HG03439 (cell line): ENCODE data around the gene TMX2.
"Not testable (repeated sequence)": the region's sequence is repeated elsewhere in the genome, so short reads cannot be mapped to it uniquely, and the experiment has no call there.

Source experiments
- ATAC-seq: cut with Tn5 transposase; IDR thresholded peaks from one replicate; pipeline ENCODE4 v1.9.1; 2021; ENCODE audit warnings: mild to moderate bottlenecking, moderate library complexity; ENCODE audit not compliant: unreplicated experiment

Gene TMX2, protein sequence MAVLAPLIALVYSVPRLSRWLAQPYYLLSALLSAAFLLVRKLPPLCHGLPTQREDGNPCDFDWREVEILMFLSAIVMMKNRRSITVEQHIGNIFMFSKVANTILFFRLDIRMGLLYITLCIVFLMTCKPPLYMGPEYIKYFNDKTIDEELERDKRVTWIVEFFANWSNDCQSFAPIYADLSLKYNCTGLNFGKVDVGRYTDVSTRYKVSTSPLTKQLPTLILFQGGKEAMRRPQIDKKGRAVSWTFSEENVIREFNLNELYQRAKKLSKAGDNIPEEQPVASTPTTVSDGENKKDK

DNA sequence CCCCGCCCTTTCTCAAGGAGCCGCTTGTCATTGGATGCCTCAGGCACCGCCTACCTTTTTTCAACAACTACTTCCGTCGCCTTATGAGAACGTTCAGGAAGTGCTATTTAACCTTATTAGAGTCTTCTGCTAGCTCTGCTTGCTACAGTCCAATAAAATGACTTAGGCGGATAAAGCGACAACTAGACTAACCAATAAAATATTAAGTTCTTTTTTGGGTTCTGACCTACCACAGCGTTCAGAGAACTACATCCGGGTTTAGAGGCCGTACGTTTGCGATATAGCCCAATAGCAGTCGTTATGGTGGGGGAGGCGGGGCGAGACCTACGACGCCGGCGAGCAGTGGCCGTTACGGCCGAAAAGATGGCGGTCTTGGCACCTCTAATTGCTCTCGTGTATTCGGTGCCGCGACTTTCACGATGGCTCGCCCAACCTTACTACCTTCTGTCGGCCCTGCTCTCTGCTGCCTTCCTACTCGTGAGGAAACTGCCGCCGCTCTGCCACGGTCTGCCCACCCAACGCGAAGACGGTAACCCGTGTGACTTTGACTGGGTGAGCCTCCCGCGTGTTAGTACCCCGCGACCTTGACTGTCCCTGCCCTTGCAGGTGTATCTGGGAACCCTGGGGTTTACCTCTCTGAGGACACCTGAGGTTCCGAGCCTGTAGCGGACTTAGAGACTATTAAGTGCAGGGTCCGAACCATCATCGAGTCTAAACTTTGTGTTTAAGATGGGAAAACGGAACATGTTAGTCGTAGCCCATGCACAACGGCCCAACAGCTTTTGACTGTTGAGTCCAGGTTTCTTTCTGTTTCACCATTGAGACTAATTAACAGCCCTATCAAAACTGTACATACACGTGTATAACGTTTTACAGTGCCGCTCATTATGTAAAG lies at the start of gene TMX2:
Gene TMX2, plus strand, starts transcription at position 338 of the 895 bp plus-strand sequence. Its CDS starts 26 bp downstream, at position 364.
- ATAC-seq: peak; percentile 94

DNA sequence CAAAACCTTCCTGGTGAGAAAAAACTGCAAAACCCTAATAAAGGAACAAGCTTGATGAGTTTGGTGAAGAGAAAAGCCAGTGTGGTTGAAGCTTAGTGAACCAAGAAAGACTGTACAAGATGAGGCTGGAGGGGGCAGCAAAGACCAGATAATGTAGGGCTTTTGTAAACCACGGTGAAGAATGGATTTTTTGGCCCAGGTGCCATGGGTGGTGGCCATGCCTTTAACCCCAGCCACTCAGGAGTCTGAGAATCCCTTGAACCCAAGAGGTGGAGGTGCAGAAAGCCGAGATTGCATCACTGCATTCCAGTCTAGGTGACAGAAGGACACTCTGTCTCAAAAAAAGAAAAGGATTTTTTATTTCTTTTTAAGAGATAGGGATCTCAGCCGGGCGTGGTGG lies 49.5 kb upstream of the TMX2 start:
- no peak for ATAC-seq

DNA sequence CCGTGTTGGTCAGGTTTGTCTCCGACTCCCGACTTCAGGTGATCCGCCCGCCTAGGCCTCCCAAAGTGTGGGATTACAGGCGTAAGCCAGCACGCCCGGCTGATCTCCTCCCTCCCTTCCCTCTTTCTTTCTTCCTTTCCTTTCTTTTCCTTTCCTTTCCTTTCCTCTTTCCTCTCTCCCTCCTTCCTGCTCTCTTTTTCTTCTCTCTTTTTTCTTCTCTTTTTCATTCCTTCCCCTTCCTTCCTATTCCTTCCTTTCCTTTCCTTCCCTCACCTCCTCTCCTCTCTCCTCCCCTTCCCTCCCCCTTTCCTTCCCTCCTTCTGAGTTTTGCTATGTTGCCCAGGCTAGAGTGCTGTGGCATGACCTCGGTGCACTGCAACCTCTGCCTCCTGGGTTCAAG lies 48.4 kb upstream of the TMX2 start:
- no peak for ATAC-seq

DNA sequence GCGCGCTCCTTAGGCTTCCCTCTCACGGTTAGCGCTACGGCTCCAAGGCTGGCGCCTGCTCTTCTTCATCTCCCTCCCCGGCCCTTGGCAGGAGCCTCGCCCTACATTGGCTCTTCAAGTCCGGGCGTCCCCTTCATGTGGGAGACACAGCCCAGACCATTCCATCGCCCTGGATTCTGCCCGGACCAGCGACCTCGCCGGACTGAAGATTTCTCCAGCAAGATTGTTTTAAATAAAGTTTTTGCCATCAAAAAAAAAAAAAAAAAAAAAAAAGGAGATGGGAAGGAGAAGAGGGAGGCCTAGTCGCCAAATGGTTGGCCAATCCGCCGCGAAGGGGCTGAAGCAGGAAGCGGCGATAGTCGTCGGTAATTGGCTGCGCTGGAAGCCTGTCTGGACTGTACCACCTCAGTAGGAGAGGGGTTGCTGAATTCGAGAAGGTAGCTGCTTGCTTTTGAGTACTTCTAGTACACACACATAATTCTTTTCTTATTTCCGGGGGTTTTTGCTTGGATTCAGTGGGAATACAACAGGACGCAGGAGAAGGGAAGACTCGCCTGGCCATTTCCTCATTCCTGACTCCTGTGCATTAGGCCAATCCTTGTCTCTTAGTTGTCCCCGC lies 45.2 kb upstream of the TMX2 start:
- ATAC-seq: peak; percentile 78

GRCh38 chr11:57667736-57668433 lies 44.5 kb upstream of the TMX2 start, which contains the start of gene ZDHHC5:
ZDHHC5 (plus strand) TSS chr11:57668114; CDS start chr11:57673091, 4,977 bp downstream.
- ATAC-seq: peak; percentile 85

- peak; percentile 2 for ATAC-seq
These were observed 44.0 kb upstream of the TMX2 start for GRCh38 chr11:57668434-57668782.

DNA sequence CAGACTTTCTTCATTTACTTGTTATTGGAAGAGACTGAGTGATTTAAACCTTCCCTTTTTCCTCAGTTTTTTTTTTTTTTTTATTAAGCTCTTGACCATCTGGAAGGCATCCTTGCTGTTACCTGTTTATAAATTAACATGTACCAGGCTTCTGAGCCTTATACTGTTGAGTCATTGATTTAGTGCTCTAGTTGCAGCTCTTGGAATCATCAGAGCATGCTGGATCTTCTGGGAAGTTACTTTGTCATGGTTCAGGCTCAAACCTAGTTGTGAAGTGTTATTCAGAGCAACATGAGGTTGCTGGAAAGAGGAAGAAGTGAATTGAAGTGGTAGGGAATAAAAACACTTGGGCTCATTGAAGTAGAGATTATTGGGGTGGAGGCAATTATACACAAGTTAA lies 38.1 kb upstream of the TMX2 start:
- no peak for ATAC-seq

DNA sequence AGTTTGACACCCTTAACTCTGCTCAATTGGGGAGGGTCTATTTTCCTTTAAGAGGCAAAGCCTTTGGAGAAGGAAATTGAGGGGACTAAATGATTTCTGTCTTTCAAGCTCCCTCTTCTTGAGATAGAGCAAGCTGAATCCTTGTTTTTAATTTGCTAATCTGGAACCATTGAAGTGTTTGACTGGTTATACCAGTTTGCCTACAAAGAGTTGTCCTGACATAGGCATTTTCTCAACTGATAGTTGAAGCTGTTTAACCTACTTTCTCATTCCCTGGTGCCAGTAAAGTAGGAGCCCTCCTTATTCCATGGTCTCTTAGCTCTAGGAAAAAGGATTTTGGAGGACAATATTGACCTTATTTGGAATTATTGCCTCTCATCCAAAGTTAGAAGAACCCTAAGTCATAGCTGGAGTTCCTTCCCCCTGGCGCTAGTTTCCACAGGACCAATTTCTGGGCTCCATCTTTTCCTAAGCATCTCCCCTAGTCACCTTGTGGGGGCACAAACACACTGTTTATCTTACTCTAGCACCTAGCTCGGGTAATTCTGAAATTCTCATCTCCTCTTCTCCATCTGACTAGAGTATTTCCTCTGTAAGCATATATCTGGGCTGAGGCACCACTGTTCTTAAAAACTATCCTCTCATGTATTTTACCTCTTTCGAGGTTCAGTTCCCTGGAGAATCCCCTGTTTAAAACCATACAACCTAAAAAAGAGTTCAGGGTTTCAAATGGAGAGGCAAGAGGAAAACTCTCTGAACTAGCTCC lies 37.0 kb upstream of the TMX2 start:
- ATAC-seq: no peak

- ATAC-seq: no peak
These were observed 33.0 kb upstream of the TMX2 start for GRCh38 chr11:57679396-57679795.

GRCh38 chr11:57680552-57680874 lies 31.9 kb upstream of the TMX2 start:
- ATAC-seq: no peak

DNA sequence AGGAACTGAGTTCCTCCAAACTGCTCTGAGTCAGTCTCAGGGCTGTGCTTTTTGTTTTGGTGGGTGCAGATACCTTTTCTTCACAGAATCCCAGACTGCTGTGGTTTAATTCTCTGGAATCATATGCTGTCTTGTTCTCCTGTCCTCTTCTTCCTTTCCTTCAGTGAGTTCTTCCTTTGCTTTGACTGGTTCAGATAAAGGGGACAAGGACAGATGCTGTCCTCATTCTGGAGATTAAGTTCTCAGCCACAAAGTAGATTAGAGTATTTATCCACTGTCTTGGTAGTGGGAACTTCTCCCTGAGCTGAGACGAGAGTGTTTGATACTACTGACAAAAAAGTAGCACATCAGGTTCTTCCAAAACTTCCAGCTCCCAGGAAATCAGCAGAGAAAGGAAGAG lies 31.2 kb upstream of the TMX2 start:
- no peak for ATAC-seq

GRCh38 chr11:57690474-57690873 lies 21.9 kb upstream of the TMX2 start:
- ATAC-seq: not testable (repeated sequence)

GRCh38 chr11:57698843-57699365 lies 13.5 kb upstream of the TMX2 start:
- no peak for ATAC-seq

GRCh38 chr11:57699813-57700212 lies 12.6 kb upstream of the TMX2 start:
- no peak for ATAC-seq

- ATAC-seq: no peak
These were observed 12.0 kb upstream of the TMX2 start for GRCh38 chr11:57700425-57700824.

GRCh38 chr11:57703341-57703740 lies 9.1 kb upstream of the TMX2 start:
- no peak for ATAC-seq

GRCh38 chr11:57704932-57705331 lies 7.5 kb upstream of the TMX2 start:
- no peak for ATAC-seq

DNA sequence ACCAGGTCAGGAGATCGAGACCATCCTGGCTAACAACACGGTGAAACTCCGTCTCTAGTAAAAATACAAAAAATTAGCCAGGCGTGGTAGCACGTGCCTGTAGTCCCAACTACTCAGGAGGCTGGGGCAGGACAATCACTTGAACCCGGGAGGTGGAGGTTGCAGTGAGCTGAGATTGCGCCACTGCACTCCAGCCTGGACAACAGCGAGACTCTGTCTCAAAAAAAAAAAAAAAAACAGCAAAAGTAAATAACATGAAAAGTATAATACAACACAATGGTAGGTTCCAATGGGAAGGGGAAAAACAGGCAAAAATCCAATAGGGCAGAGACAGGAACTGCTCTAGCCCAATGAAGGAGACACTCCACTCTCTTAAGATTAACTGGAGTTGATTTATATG lies 7.0 kb upstream of the TMX2 start:
- ATAC-seq: not testable (repeated sequence)

GRCh38 chr11:57709802-57710367 lies 2.5 kb upstream of the TMX2 start:
- no peak for ATAC-seq
